ENCODE measurements around the gene SNX18.

DNA sequence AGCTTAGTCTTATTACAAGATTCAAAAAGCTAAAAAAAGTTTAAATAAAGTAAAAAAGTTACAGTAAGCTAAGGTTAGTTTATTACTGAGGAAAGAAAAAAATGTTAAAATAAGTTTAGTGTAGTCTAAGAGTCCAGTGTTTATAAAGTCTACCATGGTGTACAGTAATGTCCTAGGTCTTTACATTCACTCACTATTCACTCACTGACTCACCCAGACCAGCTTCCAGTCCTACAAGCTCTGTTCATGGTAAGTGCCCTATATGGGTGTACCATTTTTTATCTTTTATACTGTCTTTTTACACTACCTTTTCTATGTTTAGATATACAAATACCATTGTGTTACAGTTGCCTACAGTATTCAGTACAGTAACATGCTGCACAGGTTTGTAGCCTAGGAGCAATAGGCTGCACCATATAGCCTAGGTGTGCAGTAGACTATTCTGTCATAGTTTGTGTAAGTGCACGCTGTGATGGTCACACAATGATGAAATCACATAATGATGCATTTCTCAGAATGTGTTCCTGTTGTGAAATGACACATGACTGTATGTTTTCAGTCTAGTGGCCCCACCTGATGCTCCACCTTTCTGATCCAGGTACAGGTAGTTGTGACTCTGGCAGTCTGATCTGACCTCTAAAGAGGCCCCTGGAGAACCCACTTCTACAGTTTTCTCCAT is 45.7 kb downstream of the SNX18 start:
- TF ChIP-seq, protein P1, sequence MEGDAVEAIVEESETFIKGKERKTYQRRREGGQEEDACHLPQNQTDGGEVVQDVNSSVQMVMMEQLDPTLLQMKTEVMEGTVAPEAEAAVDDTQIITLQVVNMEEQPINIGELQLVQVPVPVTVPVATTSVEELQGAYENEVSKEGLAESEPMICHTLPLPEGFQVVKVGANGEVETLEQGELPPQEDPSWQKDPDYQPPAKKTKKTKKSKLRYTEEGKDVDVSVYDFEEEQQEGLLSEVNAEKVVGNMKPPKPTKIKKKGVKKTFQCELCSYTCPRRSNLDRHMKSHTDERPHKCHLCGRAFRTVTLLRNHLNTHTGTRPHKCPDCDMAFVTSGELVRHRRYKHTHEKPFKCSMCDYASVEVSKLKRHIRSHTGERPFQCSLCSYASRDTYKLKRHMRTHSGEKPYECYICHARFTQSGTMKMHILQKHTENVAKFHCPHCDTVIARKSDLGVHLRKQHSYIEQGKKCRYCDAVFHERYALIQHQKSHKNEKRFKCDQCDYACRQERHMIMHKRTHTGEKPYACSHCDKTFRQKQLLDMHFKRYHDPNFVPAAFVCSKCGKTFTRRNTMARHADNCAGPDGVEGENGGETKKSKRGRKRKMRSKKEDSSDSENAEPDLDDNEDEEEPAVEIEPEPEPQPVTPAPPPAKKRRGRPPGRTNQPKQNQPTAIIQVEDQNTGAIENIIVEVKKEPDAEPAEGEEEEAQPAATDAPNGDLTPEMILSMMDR (optimal IDR thresholded peaks at IDR 0.05 in 1 of 3, IDR thresholded peaks at IDR 0.05 in 1 of 3, conservative IDR thresholded peaks at IDR 0.05 in 1 of 3; ENCODE audit: extremely low read depth in 1 of 3, insufficient read depth in 2 of 3, low read length in 3 of 3) = no peak
- TF ChIP-seq EZH2 (IDR thresholded peaks at IDR 0.05; ENCODE audit: low read length) = no peak

All from keratinocyte (primary cell).